IPS-20b (cell line): Measurements from ENCODE around the gene PXYLP1.

Source experiments
- H3K27ac ChIP-seq: one replicate; pipeline ENCODE4 v1.5.1; 2013; ENCODE audit warnings: low read length
- H3K27me3 ChIP-seq: 2 replicates; pipeline ENCODE4 v1.6.1; 2013; ENCODE audit warnings: mild to moderate bottlenecking, low read length, inconsistent platforms; ENCODE audit not compliant: insufficient read depth
- H3K36me3 ChIP-seq: 2 replicates; pipeline ENCODE4 v1.6.1; 2013; ENCODE audit warnings: low read depth, mild to moderate bottlenecking, inconsistent platforms, low read length, moderate library complexity; ENCODE audit not compliant: insufficient read depth
- H3K4me1 ChIP-seq: 2 replicates; pipeline ENCODE4 v1.6.1; 2013; ENCODE audit warnings: mild to moderate bottlenecking, control low read depth, inconsistent platforms, low read length, moderate library complexity; ENCODE audit not compliant: insufficient read depth
- H3K4me3 ChIP-seq: 2 replicates; pipeline ENCODE4 v1.5.1; 2013; ENCODE audit warnings: mild to moderate bottlenecking, low read length, inconsistent platforms
- H3K9ac ChIP-seq: 2 replicates; pipeline ENCODE4 v1.6.1; 2013; ENCODE audit warnings: low read depth, mild to moderate bottlenecking, inconsistent platforms, low read length, moderate library complexity
- H3K9me3 ChIP-seq: 2 replicates; pipeline ENCODE4 v1.6.1; 2013; ENCODE audit warnings: mild to moderate bottlenecking, low read depth, low read length, inconsistent platforms; ENCODE audit not compliant: insufficient read depth

Gene PXYLP1

GRCh38 chr3:141276398-141276797 lies 44.8 kb downstream of the PXYLP1 start:
- H3K9ac ChIP-seq, result no peak overlapping the region
- H3K27ac ChIP-seq, result no peak overlapping the region
- no peaks in the 10 kb centered on the region for H3K4me1 ChIP-seq
- H3K27me3 ChIP-seq, result no peaks in the 10 kb centered on the region
- H3K9me3 ChIP-seq, result no peaks in the 10 kb centered on the region
- H3K36me3 ChIP-seq, result peaks cover 7% of the 10 kb centered on the region; the same call in 1 of the 2 replicates
- H3K4me3 ChIP-seq, result no peak overlapping the region

GRCh38 chr3:141277451-141277850 lies 45.8 kb downstream of the PXYLP1 start:
- Histone ChIP-seq H3K36me3 (peaks cover 13% of the 10 kb centered on the region; the same call in 1 of the 2 replicates), H3K27ac (no peak overlapping the region), H3K9me3 (no peaks in the 10 kb centered on the region), H3K4me1 (no peaks in the 10 kb centered on the region), H3K27me3 (no peaks in the 10 kb centered on the region), H3K4me3 (no peak overlapping the region), H3K9ac (no peak overlapping the region)

- Histone ChIP-seq H3K36me3 (peaks cover 14% of the 10 kb centered on the region; the same call in 1 of the 2 replicates), H3K4me1 (no peaks in the 10 kb centered on the region), H3K9ac (no peak overlapping the region), H3K4me3 (no peak overlapping the region), H3K9me3 (no peaks in the 10 kb centered on the region), H3K27me3 (no peaks in the 10 kb centered on the region), H3K27ac (no peak overlapping the region)
These were observed 46.8 kb downstream of the PXYLP1 start for GRCh38 chr3:141278196-141279076.

GRCh38 chr3:141279077-141279967 lies 47.7 kb downstream of the PXYLP1 start:
- H3K9ac ChIP-seq, result no peak overlapping the region
- no peak overlapping the region for H3K27ac ChIP-seq
- H3K36me3 ChIP-seq, result peaks cover 16% of the 10 kb centered on the region; the same call in 1 of the 2 replicates
- H3K4me3 ChIP-seq, result no peak overlapping the region
- H3K9me3 ChIP-seq, result no peaks in the 10 kb centered on the region
- H3K27me3 ChIP-seq, result no peaks in the 10 kb centered on the region
- no peaks in the 10 kb centered on the region for H3K4me1 ChIP-seq

- Histone ChIP-seq H3K27me3 (no peaks in the 10 kb centered on the region), H3K4me1 (no peaks in the 10 kb centered on the region), H3K9me3 (no peaks in the 10 kb centered on the region), H3K27ac (no peak overlapping the region), H3K9ac (no peak overlapping the region), H3K36me3 (peaks cover 22% of the 10 kb centered on the region; the same call in 1 of the 2 replicates), H3K4me3 (no peak overlapping the region)
These were observed 48.5 kb downstream of the PXYLP1 start for GRCh38 chr3:141280086-141280485.

GRCh38 chr3:141280690-141281089 lies 49.1 kb downstream of the PXYLP1 start:
- peaks cover 26% of the 10 kb centered on the region; the same call in 1 of the 2 replicates for H3K36me3 ChIP-seq
- H3K9me3 ChIP-seq, result no peaks in the 10 kb centered on the region
- no peaks in the 10 kb centered on the region for H3K27me3 ChIP-seq
- no peak overlapping the region for H3K9ac ChIP-seq
- H3K4me1 ChIP-seq, result no peaks in the 10 kb centered on the region
- no peak overlapping the region for H3K27ac ChIP-seq
- no peak overlapping the region for H3K4me3 ChIP-seq

- no peak overlapping the region for H3K9ac ChIP-seq
- H3K4me1 ChIP-seq, result no peaks in the 10 kb centered on the region
- no peaks in the 10 kb centered on the region for H3K9me3 ChIP-seq
- peaks cover 46% of the 10 kb centered on the region for H3K36me3 ChIP-seq
- no peaks in the 10 kb centered on the region for H3K27me3 ChIP-seq
- no peak overlapping the region for H3K27ac ChIP-seq
- H3K4me3 ChIP-seq, result no peak overlapping the region
These were observed 53.9 kb downstream of the PXYLP1 start for GRCh38 chr3:141285570-141285969.

- no peak overlapping the region for H3K4me3 ChIP-seq
- no peaks in the 10 kb centered on the region for H3K9me3 ChIP-seq
- no peak overlapping the region for H3K9ac ChIP-seq
- no peak overlapping the region for H3K27ac ChIP-seq
- H3K4me1 ChIP-seq, result no peaks in the 10 kb centered on the region
- no peaks in the 10 kb centered on the region for H3K27me3 ChIP-seq
- H3K36me3 ChIP-seq, result peaks cover 49% of the 10 kb centered on the region
These were observed 55.2 kb downstream of the PXYLP1 start for GRCh38 chr3:141286856-141287255.

GRCh38 chr3:141287326-141287725 lies 55.7 kb downstream of the PXYLP1 start:
- H3K4me3 ChIP-seq, result no peak overlapping the region
- no peak overlapping the region for H3K27ac ChIP-seq
- peaks cover 49% of the 10 kb centered on the region for H3K36me3 ChIP-seq

GRCh38 chr3:141288336-141288990 lies 56.8 kb downstream of the PXYLP1 start:
- Histone ChIP-seq H3K9me3 (no peaks in the 10 kb centered on the region), H3K36me3 (peaks cover 58% of the 10 kb centered on the region), H3K9ac (no peak overlapping the region), H3K27me3 (no peaks in the 10 kb centered on the region), H3K4me3 (no peak overlapping the region), H3K27ac (no peak overlapping the region), H3K4me1 (no peaks in the 10 kb centered on the region)

More at GRCh38 chr3:141287326-141287725, 55.7 kb downstream of the PXYLP1 start:
- Histone ChIP-seq H3K9ac (no peak overlapping the region), H3K9me3 (no peaks in the 10 kb centered on the region), H3K4me1 (no peaks in the 10 kb centered on the region), H3K27me3 (no peaks in the 10 kb centered on the region)

GRCh38 chr3:141289228-141289772 lies 57.7 kb downstream of the PXYLP1 start:
- Histone ChIP-seq H3K27me3 (no peaks in the 10 kb centered on the region), H3K27ac (no peak overlapping the region), H3K9ac (no peak overlapping the region), H3K4me3 (no peak overlapping the region), H3K4me1 (no peaks in the 10 kb centered on the region), H3K9me3 (no peaks in the 10 kb centered on the region), H3K36me3 (peaks cover 56% of the 10 kb centered on the region)
